Heart left ventricle (tissue), 16 donors: Measurements from ENCODE around the gene ZCCHC18. TPM values are rescaled to one million over a fixed set of nuclear protein-coding genes. Genes with fewer than 3 reads are reported as not detected.

Experiments
- ATAC-seq, 4 donors: fragments of 200-7000 bp; cut with Tn5 transposase; one replicate each; pipeline ENCODE4 v1.9.1; 2020 to 2022; ENCODE audit warnings: moderate library complexity in 4 of 4, mild to moderate bottlenecking in 3 of 4, moderate number of reproducible peaks in 1 of 4
- DNase-seq, 5 donors: peaks; one replicate each; pipeline ENCODE4 v3.0.0-alpha.2; 2020
- H3K27ac ChIP-seq, 12 donors: fragments of 200-600 bp; sonication (generic) in 4 of 12; one replicate each; pipeline versions ENCODE4 v1.5.0 to v1.8.0; 2016 to 2022; ENCODE audit warnings: mild to moderate bottlenecking in 2 of 12
- H3K27me3 ChIP-seq, 9 donors: fragments of 200-600 bp; sonication (generic) in 2 of 9; one replicate each; pipeline versions ENCODE4 v1.5.1 to v1.8.0; 2016 to 2022; ENCODE audit warnings: mild to moderate bottlenecking in 3 of 9
- H3K36me3 ChIP-seq, 9 donors: fragments of 200-600 bp; sonication (generic) in 2 of 9; one replicate each; pipeline versions ENCODE4 v1.5.0 to v1.8.0; 2018 to 2022; ENCODE audit warnings: mild to moderate bottlenecking in 2 of 9
- H3K4me1 ChIP-seq, 12 donors: fragments of 200-600 bp; sonication (generic) in 4 of 12; one replicate each; pipeline versions ENCODE4 v1.5.0 to v1.8.0; 2016 to 2022; ENCODE audit warnings: mild to moderate bottlenecking in 3 of 12
- H3K4me3 ChIP-seq, 12 donors: fragments of 200-600 bp; sonication (generic) in 4 of 12; one replicate each; pipeline versions ENCODE4 v1.5.0 to v1.8.0; 2017 to 2022; ENCODE audit warnings: mild to moderate bottlenecking in 9 of 12, moderate library complexity in 4 of 12
- H3K9me3 ChIP-seq, 12 donors: fragments of 200-600 bp; sonication (generic) in 4 of 12; one replicate each; pipeline versions ENCODE4 v1.5.0 to v1.8.0; 2016 to 2022; ENCODE audit warnings: mild to moderate bottlenecking in 1 of 12
- POLR2A ChIP-seq, 2 donors: fragments of 450-650 bp; IDR thresholded peaks; one replicate each; pipeline ENCODE4 v1.6.1; 2017; ENCODE audit warnings: antibody characterized with exemption in 2 of 2, mild to moderate bottlenecking in 2 of 2, moderate library complexity in 2 of 2
- WGBS, 4 donors: extraction: QIAGEN DNeasy Blood & Tissue Kit in 2 of 4; methylation state at CpG; one replicate each; pipeline versions ENCODE4 v1.1.5 to v1.1.7; 2013 to 2018; 5-methylcytosine and 5-hydroxymethylcytosine counted together
- intact Hi-C, 10 donors: fragments of 100-400 bp; cut with DNase I; formaldehyde crosslinking; loops; one replicate each; pipeline versions ENCODE4 v1.11.1 to v1.14.2; 2022
- polyA plus RNA-seq, 2 donors: library from polyadenylated mRNA; stranded (reverse); fragments of 200-250 nt; gene quantifications; one replicate each; pipeline ENCODE4 v1.2.3, GENCODE V29; 2013
- total RNA-seq, 9 donors: library from RNA; depleted of rRNA in 2 of 9; stranded (reverse); fragments of >200 nt in 2 of 9; fragmentation: NEBNext Ultra II Directional in 3 of 9; extraction: Animal tissue kit (Norgen Biotek cat#: 25700) in 3 of 9; gene quantifications; one replicate each; pipeline versions ENCODE4 v1.1.0 to v1.2.4, GENCODE V29; 2016 to 2023
- TF ChIP-seq, protein P1 (sequence below), 12 donors: fragments of 200-600 bp; sonication (generic) in 4 of 12; IDR thresholded peaks; one replicate each; pipeline versions ENCODE4 v1.5.0 to v1.8.0; 2018 to 2022; ENCODE audit warnings: antibody characterized with exemption in 12 of 12, mild to moderate bottlenecking in 5 of 12
- donor health status: ischemic (EF 13 %, LVEDD 7.1; RV severe dilation, severe dysfunction).
- donor health status: healthy with polysubstance abuse.
- donor health status: DM: no; HTN: yes; CAD: no.
- donor health status: DM: no; HTN: no; CAD: no.
- donor health status: ischemic (EF 25% LVEDD 6.9; RV normal size, moderate dysfunction).
- donor health status: ischemic (EF 25% LVEDD 5.7; RV mildly dilated, moderate dysfunction).
- donor health status: healthy.
- donor health status: DM: yes; HTN: yes; CAD: no.
- donor health status: ischemic (EF 35%, LVEDD 5.7; RV mildly dilated, moderate dysfunction).
- donor health status: nonischemic (EF 11% LVEDD 7.7; RV severe dilation, severe dysfunction).
- donor health status: DM: yes; HTN: yes; CAD: no.
- donor health status: PGD.
- donor health status: ischemic (EF 29% LVEDD 5.4; RV normal size, mild dysfunction).
- donor health status: nonischemic (EF 23%, LVEDD 6.1; RV moderate dilation, normal function).

ZCCHC18 gene
- total and polyA plus RNA-seq, 11 donors = 0.14 to 1.4 (median 0.69) TPM; not detected in 1

DNA sequence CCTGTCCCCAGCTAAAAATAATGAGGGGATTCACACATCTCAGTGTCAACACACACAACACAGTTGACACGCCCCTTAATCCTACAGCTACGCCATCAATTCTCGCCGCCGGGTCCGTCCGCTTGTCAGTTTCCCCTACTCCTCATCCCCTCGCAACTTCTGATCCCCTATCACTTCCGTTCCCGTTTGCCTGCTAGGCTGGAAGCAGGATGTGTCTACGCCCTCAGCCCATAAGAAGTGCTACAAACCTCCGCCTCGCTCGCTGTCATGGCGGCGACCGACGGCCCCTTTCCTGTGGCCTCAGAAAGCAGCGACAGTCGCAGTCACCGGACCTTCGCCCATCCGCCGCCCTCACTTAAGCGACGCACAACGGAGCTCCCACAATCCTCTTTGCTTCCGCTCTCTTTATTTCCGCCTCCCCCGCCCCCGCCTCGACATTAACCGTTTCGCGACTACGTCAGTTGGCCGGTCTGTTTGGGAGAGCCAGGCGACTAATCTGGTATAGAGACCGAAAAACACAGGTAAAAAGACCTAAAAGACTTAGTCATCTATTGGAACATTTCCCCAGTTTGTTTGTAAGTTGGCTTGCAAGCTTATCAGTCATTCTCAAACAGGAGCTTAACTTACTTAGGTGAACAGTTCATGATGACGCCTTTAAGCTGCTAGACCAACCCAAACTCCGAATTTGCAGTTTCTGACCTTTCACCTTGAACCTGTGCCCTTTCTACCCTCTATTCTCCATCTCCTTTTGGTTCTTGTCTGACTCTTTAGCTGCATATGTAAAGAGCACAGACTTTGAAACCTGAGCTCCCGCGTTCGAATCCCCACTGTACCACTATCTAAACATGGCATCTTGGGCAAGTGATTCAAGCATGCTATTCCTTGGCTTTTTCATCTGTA, 44.6 kb downstream of the ZCCHC18 start, which contains the start of gene SLC25A53:
SLC25A53 (minus strand) TSS at position 380 of the 900 bp plus-strand sequence. CDS start 51,752 bp downstream, outside the sequence.
- DNase-seq = peak; percentile 78 to 84 (median 82)
- peaks cover 0 to 15% (median 5%) of the 10 kb centered on the region in 12 donors for H3K4me1 ChIP-seq
- peak in 1 of 2 donors; percentile 23 for TF ChIP-seq POLR2A (IDR thresholded peaks at IDR 0.05)
- TF ChIP-seq, protein P1, sequence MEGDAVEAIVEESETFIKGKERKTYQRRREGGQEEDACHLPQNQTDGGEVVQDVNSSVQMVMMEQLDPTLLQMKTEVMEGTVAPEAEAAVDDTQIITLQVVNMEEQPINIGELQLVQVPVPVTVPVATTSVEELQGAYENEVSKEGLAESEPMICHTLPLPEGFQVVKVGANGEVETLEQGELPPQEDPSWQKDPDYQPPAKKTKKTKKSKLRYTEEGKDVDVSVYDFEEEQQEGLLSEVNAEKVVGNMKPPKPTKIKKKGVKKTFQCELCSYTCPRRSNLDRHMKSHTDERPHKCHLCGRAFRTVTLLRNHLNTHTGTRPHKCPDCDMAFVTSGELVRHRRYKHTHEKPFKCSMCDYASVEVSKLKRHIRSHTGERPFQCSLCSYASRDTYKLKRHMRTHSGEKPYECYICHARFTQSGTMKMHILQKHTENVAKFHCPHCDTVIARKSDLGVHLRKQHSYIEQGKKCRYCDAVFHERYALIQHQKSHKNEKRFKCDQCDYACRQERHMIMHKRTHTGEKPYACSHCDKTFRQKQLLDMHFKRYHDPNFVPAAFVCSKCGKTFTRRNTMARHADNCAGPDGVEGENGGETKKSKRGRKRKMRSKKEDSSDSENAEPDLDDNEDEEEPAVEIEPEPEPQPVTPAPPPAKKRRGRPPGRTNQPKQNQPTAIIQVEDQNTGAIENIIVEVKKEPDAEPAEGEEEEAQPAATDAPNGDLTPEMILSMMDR (IDR thresholded peaks at IDR 0.05) = no peak
- peak within 1 kb of the TSS; percentile 30 to 94 (median 64) for H3K4me3 ChIP-seq
- peaks cover 0 to 15% (median 0%) of the 10 kb centered on the region in 9 donors for H3K27me3 ChIP-seq
- ATAC-seq = peak; percentile 96 to 98 (median 97)
- intact Hi-C loops = loop anchor here in 1 of 10 donors (10.0 kb wide), 1 partner anchor 472 kb away; the partner anchor contains the start of gene MORF4L2
- WGBS, 4 donors = 0 to 53% (median 26%) methylated on average over 44 of the region's 44 CpGs
- H3K9me3 ChIP-seq = no peaks in the 10 kb centered on the region
- peak within 1 kb of the TSS; percentile 79 to 97 (median 88) for H3K27ac ChIP-seq
- H3K36me3 ChIP-seq = no peaks in the 10 kb centered on the region

Other genes starting within 250 kb of the ZCCHC18 start
- gene TMSB15B, start 149.9 kb upstream of the ZCCHC18 start, total RNA-seq = 1 to 10 TPM in 1 of 9 donors, under 1 TPM in 6, not detected in 2; 0.14 to 1.2 (median 0.56) TPM
- under 1 TPM; 0.38 to 0.94 TPM for gene TMSB15B, start 149.9 kb upstream of the ZCCHC18 start, polyA plus RNA-seq
- not detected for gene H2BW1, start 98.8 kb upstream of the ZCCHC18 start, total RNA-seq
- gene H2BW1, start 98.8 kb upstream of the ZCCHC18 start, polyA plus RNA-seq = not detected
- gene H2BW2, start 72.6 kb upstream of the ZCCHC18 start, total RNA-seq = not detected
- gene H2BW2, start 72.6 kb upstream of the ZCCHC18 start, polyA plus RNA-seq = not detected
- gene TMSB15C, start 36.3 kb upstream of the ZCCHC18 start, total RNA-seq = under 1 TPM in 5 of 9 donors, not detected in 4; 0.15 to 0.54 (median 0.25) TPM
- under 1 TPM; 0.08 to 0.19 TPM for gene TMSB15C, start 36.3 kb upstream of the ZCCHC18 start, polyA plus RNA-seq
- 10 to 100 TPM in 6 of 9 donors, 1 to 10 TPM in 3; 5.3 to 16.5 (median 11.3) TPM for gene SLC25A53, start 44.5 kb downstream of the ZCCHC18 start, total RNA-seq
- 1 to 10 TPM; 6.6 to 8.7 TPM for gene SLC25A53, start 44.5 kb downstream of the ZCCHC18 start, polyA plus RNA-seq
- gene FAM199X, start 53.9 kb downstream of the ZCCHC18 start, total RNA-seq = 10 to 100 TPM in 7 of 9 donors, 1 to 10 TPM in 2; 9.0 to 13.9 (median 11.3) TPM
- 10 to 100 TPM in 1 of 2 donors, 1 to 10 TPM in 1; 5.0 to 10.9 TPM for gene FAM199X, start 53.9 kb downstream of the ZCCHC18 start, polyA plus RNA-seq
- gene ESX1, start 142.4 kb downstream of the ZCCHC18 start, total RNA-seq = not detected
- gene ESX1, start 142.4 kb downstream of the ZCCHC18 start, polyA plus RNA-seq = not detected